IPS DF 6.9 (cell line): ENCODE data around the gene CNGA1.

Source experiments
- DNase-seq: peaks from one replicate; pipeline ENCODE4 v3.0.0-alpha.2; 2013; ENCODE audit warnings: low read depth, low spot score
- H3K27ac ChIP-seq: one replicate; pipeline ENCODE4 v1.5.1; 2013; ENCODE audit warnings: low read length, control low read depth
- H3K27me3 ChIP-seq: 2 replicates; pipeline ENCODE4 v1.6.1; 2013; ENCODE audit warnings: mild to moderate bottlenecking, low read length; ENCODE audit not compliant: control insufficient read depth, insufficient read depth
- H3K36me3 ChIP-seq: 2 replicates; pipeline ENCODE4 v1.6.1; 2013; ENCODE audit warnings: low read length; ENCODE audit not compliant: control insufficient read depth, insufficient read depth
- H3K4me1 ChIP-seq: 2 replicates; pipeline ENCODE4 v1.6.1; 2013; ENCODE audit warnings: low read length; ENCODE audit not compliant: control insufficient read depth, insufficient read depth
- H3K4me3 ChIP-seq: 2 replicates; pipeline ENCODE4 v1.5.1; 2013; ENCODE audit warnings: mild to moderate bottlenecking, low read length
- H3K9me3 ChIP-seq: 2 replicates; pipeline ENCODE4 v1.6.1; 2013; ENCODE audit warnings: low read length, inconsistent platforms; ENCODE audit not compliant: control insufficient read depth, insufficient read depth
- WGBS: extraction: QIAGEN DNeasy Blood & Tissue Kit; methylation state at CpG from one replicate; pipeline ENCODE4 v1.1.7; 2013; ENCODE audit warnings: mixed read lengths, missing lambda C conversion rate; ENCODE audit not compliant: insufficient read length, insufficient coverage; 5-methylcytosine and 5-hydroxymethylcytosine counted together

CNGA1 gene

GRCh38 chr4:48016141-48017107 is at the start of gene CNGA1, which contains the start of gene NIPAL1:
TSS of gene CNGA1 (minus strand) at chr4:48016681. CDS start at chr4:47952689, 63,992 bp downstream.
TSS of gene NIPAL1 (plus strand) at chr4:48016772. CDS start at chr4:48016840, 68 bp downstream.
- peak within 1 kb of the TSS; percentile 61; the same call in 1 of the 2 replicates for H3K4me3 ChIP-seq
- H3K36me3 ChIP-seq: no peaks in the 10 kb centered on the region
- peaks cover 1% of the 10 kb centered on the region for H3K27me3 ChIP-seq
- H3K4me1 ChIP-seq: no peaks in the 10 kb centered on the region
- no peak within 1 kb of the TSS for H3K27ac ChIP-seq
- peak; percentile 66 for DNase-seq
- no CpG with 5 or more reads among the region's 60 CpGs for WGBS
- no peaks in the 10 kb centered on the region for H3K9me3 ChIP-seq

GRCh38 chr4:48065587-48066052 is 49.1 kb upstream of the CNGA1 start:
- H3K36me3 ChIP-seq: no peaks in the 10 kb centered on the region
- no peak overlapping the region for H3K27ac ChIP-seq
- no peak for DNase-seq
- no peaks in the 10 kb centered on the region for H3K9me3 ChIP-seq
- no peaks in the 10 kb centered on the region for H3K27me3 ChIP-seq
- no peak overlapping the region for H3K4me3 ChIP-seq
- no CpG with 5 or more reads among the region's 1 CpG for WGBS
- H3K4me1 ChIP-seq: no peaks in the 10 kb centered on the region

GRCh38 chr4:48064349-48064748 is 47.9 kb upstream of the CNGA1 start:
- Histone ChIP-seq H3K4me1 (no peaks in the 10 kb centered on the region), H3K9me3 (no peaks in the 10 kb centered on the region), H3K36me3 (no peaks in the 10 kb centered on the region), H3K27me3 (no peaks in the 10 kb centered on the region), H3K4me3 (no peak overlapping the region), H3K27ac (no peak overlapping the region)
- no CpG with 5 or more reads among the region's 3 CpGs for WGBS
- no peak for DNase-seq

- H3K4me3 ChIP-seq: no peak overlapping the region
- no CpG with 5 or more reads among the region's 5 CpGs for WGBS
Measured at GRCh38 chr4:48058617-48059530, 42.4 kb upstream of the CNGA1 start.

GRCh38 chr4:48051078-48051477 is 34.6 kb upstream of the CNGA1 start:
- no CpG with 5 or more reads among the region's 1 CpG for WGBS

More at GRCh38 chr4:48058617-48059530, 42.4 kb upstream of the CNGA1 start:
- Histone ChIP-seq H3K27me3 (no peaks in the 10 kb centered on the region), H3K27ac (no peak overlapping the region), H3K9me3 (no peaks in the 10 kb centered on the region), H3K4me1 (no peaks in the 10 kb centered on the region), H3K36me3 (no peaks in the 10 kb centered on the region)
- DNase-seq: no peak

GRCh38 chr4:48049483-48049882 is 33.0 kb upstream of the CNGA1 start:
- H3K4me1 ChIP-seq: no peaks in the 10 kb centered on the region
- H3K27me3 ChIP-seq: no peaks in the 10 kb centered on the region
- no peaks in the 10 kb centered on the region for H3K9me3 ChIP-seq
- no peak overlapping the region for H3K27ac ChIP-seq
- WGBS: 100% methylated on average over 2 of the region's 8 CpGs
- no peak overlapping the region for H3K4me3 ChIP-seq
- H3K36me3 ChIP-seq: no peaks in the 10 kb centered on the region
- DNase-seq: no peak

More at GRCh38 chr4:48051078-48051477, 34.6 kb upstream of the CNGA1 start:
- H3K9me3 ChIP-seq: no peaks in the 10 kb centered on the region
- H3K36me3 ChIP-seq: no peaks in the 10 kb centered on the region
- no peak overlapping the region for H3K4me3 ChIP-seq
- H3K4me1 ChIP-seq: no peaks in the 10 kb centered on the region
- DNase-seq: no peak
- H3K27me3 ChIP-seq: no peaks in the 10 kb centered on the region
- no peak overlapping the region for H3K27ac ChIP-seq

- no peak for DNase-seq
- H3K4me1 ChIP-seq: no peaks in the 10 kb centered on the region
Measured at GRCh38 chr4:48047896-48048295, 31.4 kb upstream of the CNGA1 start.

GRCh38 chr4:48047421-48047844 is 31.0 kb upstream of the CNGA1 start:
- no CpG with 5 or more reads among the region's 3 CpGs for WGBS
- Histone ChIP-seq H3K27me3 (no peaks in the 10 kb centered on the region), H3K4me3 (no peak overlapping the region), H3K9me3 (no peaks in the 10 kb centered on the region), H3K36me3 (no peaks in the 10 kb centered on the region), H3K27ac (no peak overlapping the region), H3K4me1 (no peaks in the 10 kb centered on the region)
- DNase-seq: no peak

More at GRCh38 chr4:48047896-48048295, 31.4 kb upstream of the CNGA1 start:
- Histone ChIP-seq H3K4me3 (no peak overlapping the region), H3K27me3 (no peaks in the 10 kb centered on the region), H3K27ac (no peak overlapping the region), H3K9me3 (no peaks in the 10 kb centered on the region), H3K36me3 (no peaks in the 10 kb centered on the region)
- no CpG with 5 or more reads among the region's 1 CpG for whole genome bisulfite sequencing

GRCh38 chr4:48046059-48046458 is 29.6 kb upstream of the CNGA1 start:
- no peaks in the 10 kb centered on the region for H3K27me3 ChIP-seq
- H3K36me3 ChIP-seq: no peaks in the 10 kb centered on the region
- H3K4me3 ChIP-seq: no peak overlapping the region
- H3K9me3 ChIP-seq: no peaks in the 10 kb centered on the region
- no peak overlapping the region for H3K27ac ChIP-seq
- WGBS: no CpG with 5 or more reads among the region's 3 CpGs
- DNase-seq: no peak
- no peaks in the 10 kb centered on the region for H3K4me1 ChIP-seq

GRCh38 chr4:48044298-48044697 is 27.8 kb upstream of the CNGA1 start:
- Histone ChIP-seq H3K4me1 (no peaks in the 10 kb centered on the region), H3K4me3 (no peak overlapping the region), H3K27ac (no peak overlapping the region), H3K27me3 (no peaks in the 10 kb centered on the region), H3K36me3 (no peaks in the 10 kb centered on the region), H3K9me3 (no peaks in the 10 kb centered on the region)
- DNase-seq: no peak
- no CpG with 5 or more reads among the region's 2 CpGs for WGBS
